DND-41 (cell line): ENCODE measurements around the gene SCN5A.

ENCODE experiments used
- ATAC-seq: fragments of 200-7000 bp; cut with Tn5 transposase; 3 replicates; pipeline ENCODE4 v1.9.1; 2021; ENCODE audit warnings: low read depth; ENCODE audit not compliant: insufficient read depth
- DNase-seq: peaks from one replicate; pipeline ENCODE4 v3.0.0-alpha.2; 2020
- H2AFZ ChIP-seq: 2 replicates; pipeline ENCODE4 v1.6.0; 2012; ENCODE audit warnings: low read depth, low read length
- H3K27ac ChIP-seq: 2 replicates; pipeline ENCODE4 v1.5.1; 2012; ENCODE audit warnings: low read length, inconsistent platforms
- H3K27me3 ChIP-seq: fragments of 200-600 bp; sonication (generic); 2 replicates; pipeline ENCODE4 v1.6.0; 2012; ENCODE audit warnings: low read length, mild to moderate bottlenecking, inconsistent platforms; ENCODE audit not compliant: insufficient read depth, poor library complexity
- H3K36me3 ChIP-seq: 2 replicates; pipeline ENCODE4 v1.5.1; 2012; ENCODE audit warnings: low read length, inconsistent platforms; ENCODE audit not compliant: insufficient read depth
- H3K4me1 ChIP-seq: 2 replicates; pipeline ENCODE4 v1.5.1; 2012; ENCODE audit warnings: mild to moderate bottlenecking, low read length; ENCODE audit not compliant: insufficient read depth
- H3K4me2 ChIP-seq: 2 replicates; pipeline ENCODE4 v1.6.0; 2012; ENCODE audit warnings: mild to moderate bottlenecking, moderate library complexity, low read length, inconsistent platforms; ENCODE audit not compliant: insufficient read depth
- H3K4me3 ChIP-seq, 2 experiments: fragments of 200-600 bp in 1 of 2; shearing (Covaris generic) in 1 of 2; 2 replicates each; pipeline ENCODE4 v1.5.1; 2012 to 2016; ENCODE audit warnings: inconsistent platforms in 2 of 2, low read length in 2 of 2, mild to moderate bottlenecking in 2 of 2, low read depth in 1 of 2, moderate library complexity in 1 of 2
- H3K79me2 ChIP-seq: 2 replicates; pipeline ENCODE4 v1.6.0; 2012; ENCODE audit warnings: low read length, inconsistent platforms; ENCODE audit not compliant: insufficient read depth
- H3K9ac ChIP-seq: 2 replicates; pipeline ENCODE4 v1.6.0; 2012; ENCODE audit warnings: low read depth, mild to moderate bottlenecking, inconsistent platforms, low read length, moderate library complexity
- H3K9me3 ChIP-seq: 2 replicates; pipeline ENCODE4 v1.5.1; 2012; ENCODE audit warnings: low read length, moderate library complexity, mild to moderate bottlenecking, inconsistent platforms; ENCODE audit not compliant: insufficient read depth, severe bottlenecking
- H4K20me1 ChIP-seq: 2 replicates; pipeline ENCODE4 v1.6.0; 2012; ENCODE audit warnings: low read length; ENCODE audit not compliant: insufficient read depth
- CTCF ChIP-seq: IDR thresholded peaks from 2 replicates; pipeline ENCODE4 v1.5.1; 2012; ENCODE audit warnings: borderline replicate concordance, low read length, moderate library complexity, mild to moderate bottlenecking; ENCODE audit not compliant: poor library complexity, severe bottlenecking; ENCODE audit errors: extremely low read depth
- EZH2 ChIP-seq: IDR thresholded peaks from 3 replicates; pipeline ENCODE4 v1.6.1; 2012; ENCODE audit warnings: borderline replicate concordance, low read depth, mild to moderate bottlenecking, moderate library complexity, low read length, inconsistent platforms; ENCODE audit not compliant: severe bottlenecking

Gene SCN5A

GRCh38 chr3:38532529-38532928, 117.0 kb downstream of the SCN5A start:
- TF ChIP-seq CTCF: no peak
- TF ChIP-seq EZH2: no peak
- no peaks in the 10 kb centered on the region for H3K79me2 ChIP-seq
- H2AFZ ChIP-seq: no peak overlapping the region
- no peaks in the 10 kb centered on the region for H3K4me1 ChIP-seq
- peaks cover 24% of the 10 kb centered on the region for H3K36me3 ChIP-seq
- H3K27ac ChIP-seq: no peak overlapping the region
- H3K4me2 ChIP-seq: no peak overlapping the region
- H3K9ac ChIP-seq: no peak overlapping the region
- no peak overlapping the region for H3K4me3 ChIP-seq
- no peak for ATAC-seq
- H4K20me1 ChIP-seq: peaks cover 12% of the 10 kb centered on the region
- no peaks in the 10 kb centered on the region for H3K9me3 ChIP-seq
- H3K27me3 ChIP-seq: no peaks in the 10 kb centered on the region
- DNase-seq: no peak

DNA sequence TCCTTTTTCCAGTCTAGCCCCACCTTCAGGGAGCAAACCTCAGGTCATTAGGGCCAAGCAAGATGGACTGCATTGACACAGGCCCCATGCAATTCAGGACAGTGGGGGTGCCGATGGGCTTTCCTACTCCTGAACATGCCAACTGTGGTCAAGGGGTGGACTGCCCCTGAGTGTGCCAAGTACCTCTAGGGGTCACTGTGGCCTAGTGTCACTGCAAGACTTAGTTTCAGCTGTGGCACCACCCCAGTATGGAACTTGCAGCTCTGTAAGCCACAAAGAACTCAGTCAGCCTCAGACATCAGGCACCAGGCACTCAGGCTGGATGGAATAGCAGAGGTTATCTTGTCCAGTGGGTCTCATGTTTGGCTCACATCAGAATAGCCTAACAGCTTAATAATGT, 121.0 kb downstream of the SCN5A start:
- Histone ChIP-seq H3K4me1 (no peaks in the 10 kb centered on the region), H3K4me3 (no peak overlapping the region), H3K9me3 (no peaks in the 10 kb centered on the region), H3K27me3 (no peaks in the 10 kb centered on the region), H3K79me2 (no peaks in the 10 kb centered on the region), H2AFZ (no peak overlapping the region), H3K27ac (no peak overlapping the region), H3K4me2 (no peak overlapping the region), H4K20me1 (peaks cover 12% of the 10 kb centered on the region), H3K36me3 (peaks cover 46% of the 10 kb centered on the region), H3K9ac (no peak overlapping the region)
- 0 out of 3 replicates have a peak, but pooled peaks have one; percentile 35 for ATAC-seq
- TF ChIP-seq CTCF (peak; percentile 25), EZH2 (no peak)
- DNase-seq: no peak

GRCh38 chr3:38526792-38527191, 122.7 kb downstream of the SCN5A start:
- TF ChIP-seq EZH2: no peak

DNA sequence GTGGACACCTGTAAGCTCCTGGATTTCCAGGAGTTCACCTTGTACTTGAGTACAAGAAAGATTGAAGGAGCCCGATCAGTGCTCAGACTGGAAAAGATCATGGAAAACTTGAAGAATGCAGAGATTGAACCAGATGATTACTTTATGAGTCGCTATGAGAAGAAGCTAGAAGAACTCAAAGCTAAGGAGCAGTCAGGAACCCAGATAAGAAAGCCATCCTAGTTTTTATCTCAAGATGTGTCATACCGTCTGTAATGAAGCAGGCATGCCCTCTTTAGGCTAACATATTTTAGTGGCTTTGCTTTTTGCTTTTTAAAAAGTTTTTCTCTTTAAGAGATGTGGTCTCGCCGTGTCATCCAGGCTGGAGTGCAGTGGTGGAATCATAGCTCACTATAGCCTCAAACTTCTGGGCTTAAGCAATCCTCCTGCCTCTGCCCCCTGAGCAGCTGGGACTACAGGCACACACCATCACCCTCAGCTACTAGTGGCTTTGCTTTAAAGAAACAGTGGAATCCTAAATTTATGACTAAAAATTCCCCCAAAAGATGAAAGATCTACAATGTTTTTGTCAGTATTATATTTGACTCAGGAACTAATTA, 125.2 kb downstream of the SCN5A start:
- TF ChIP-seq CTCF (no peak), EZH2 (no peak)
- no peak for ATAC-seq
- no peak for DNase-seq
- Histone ChIP-seq H3K9me3 (no peaks in the 10 kb centered on the region), H3K9ac (no peak overlapping the region), H3K79me2 (0 out of 2 replicates have a peak, but pooled peaks cover 2% of the 10 kb centered on the region), H3K27ac (no peak overlapping the region), H3K4me2 (no peak overlapping the region), H2AFZ (no peak overlapping the region), H4K20me1 (peaks cover 11% of the 10 kb centered on the region), H3K4me3 (no peak overlapping the region), H3K27me3 (no peaks in the 10 kb centered on the region), H3K36me3 (peaks cover 58% of the 10 kb centered on the region), H3K4me1 (peaks cover 8% of the 10 kb centered on the region)

More at GRCh38 chr3:38526792-38527191, 122.7 kb downstream of the SCN5A start:
- ATAC-seq: no peak
- Histone ChIP-seq H3K4me2 (no peak overlapping the region), H4K20me1 (peaks cover 12% of the 10 kb centered on the region), H3K9ac (no peak overlapping the region), H2AFZ (no peak overlapping the region), H3K27me3 (no peaks in the 10 kb centered on the region), H3K4me3 (no peak overlapping the region), H3K36me3 (peaks cover 59% of the 10 kb centered on the region), H3K79me2 (0 out of 2 replicates have a peak, but pooled peaks cover 2% of the 10 kb centered on the region), H3K9me3 (no peaks in the 10 kb centered on the region), H3K27ac (no peak overlapping the region), H3K4me1 (no peaks in the 10 kb centered on the region)
- DNase-seq: no peak
